HG03039 (cell line): ENCODE results near the gene FBXL16.

ENCODE experiments used
- ATAC-seq: cut with Tn5 transposase; IDR thresholded peaks from one replicate; pipeline ENCODE4 v1.9.1; 2021; ENCODE audit warnings: mild to moderate bottlenecking, moderate library complexity; ENCODE audit not compliant: unreplicated experiment

FBXL16 gene

DNA sequence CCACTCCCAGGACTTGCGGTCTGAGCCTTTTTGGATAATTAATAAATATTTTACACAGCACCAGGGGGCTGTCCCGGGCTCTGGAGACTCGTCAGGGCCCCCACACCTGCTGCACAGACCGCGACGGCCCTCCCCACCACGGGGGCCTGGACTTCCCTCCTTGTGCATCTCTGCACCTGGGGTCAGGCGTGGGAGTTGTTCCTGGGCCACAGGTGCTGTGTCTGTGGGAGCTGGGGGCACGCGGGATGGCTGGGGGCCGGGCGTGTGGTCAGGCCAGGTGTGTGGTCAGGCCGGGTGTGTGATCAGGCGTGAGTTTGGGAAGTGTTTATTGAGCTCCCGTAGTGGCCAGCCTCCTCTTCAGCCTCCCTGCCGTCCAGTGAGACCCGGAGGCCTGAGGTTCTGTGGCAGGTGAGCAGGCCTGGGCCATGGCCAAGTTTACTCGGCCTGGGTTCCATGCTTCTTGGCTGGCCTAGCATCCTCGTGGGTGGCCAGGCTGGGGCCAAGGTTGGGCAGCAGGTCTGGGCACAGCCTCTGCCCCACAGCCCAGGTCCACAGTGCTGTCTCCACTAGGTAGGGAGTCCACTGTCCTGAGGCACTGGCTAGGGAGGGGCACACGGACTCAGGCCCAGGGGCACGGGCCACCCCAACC is 27.3 kb downstream of the FBXL16 start:
- no peak for ATAC-seq

GRCh38 chr16:677316-678190 is 28.0 kb downstream of the FBXL16 start:
- ATAC-seq: no peak

DNA sequence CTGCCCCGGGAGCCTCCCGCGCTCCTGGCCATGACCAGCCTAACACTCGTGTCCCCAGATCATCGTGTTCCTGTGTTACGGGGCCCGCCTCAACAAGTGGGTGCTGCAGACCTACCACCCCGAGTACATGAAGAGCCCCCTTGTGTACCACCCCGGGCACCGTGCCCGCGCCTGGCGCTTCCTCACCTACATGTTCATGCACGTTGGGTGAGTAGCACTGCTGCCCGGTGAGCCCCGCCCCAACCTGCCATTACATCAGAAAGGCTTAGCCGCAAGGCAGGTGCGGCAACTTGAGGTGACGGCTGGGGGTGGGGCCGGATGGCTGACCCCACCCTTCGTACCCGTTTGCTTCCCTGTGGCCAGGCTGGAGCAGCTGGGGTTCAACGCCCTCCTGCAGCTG is 28.7 kb downstream of the FBXL16 start:
- no peak for ATAC-seq

DNA sequence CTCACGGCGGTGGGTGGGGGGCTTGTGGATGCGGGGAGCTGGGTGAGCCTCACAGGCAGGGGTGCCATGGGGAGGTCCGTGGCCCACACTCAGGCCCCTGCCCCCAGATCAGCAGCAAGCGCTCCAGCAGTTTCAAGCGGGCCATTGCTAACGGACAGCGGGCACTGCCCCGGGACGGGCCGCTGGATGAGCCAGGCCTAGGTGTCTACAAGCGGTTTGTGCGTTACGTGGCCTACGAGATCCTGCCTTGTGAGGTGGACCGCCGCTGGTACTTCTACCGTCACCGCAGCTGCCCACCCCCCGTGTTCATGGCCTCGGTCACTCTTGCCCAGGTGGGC is 29.1 kb downstream of the FBXL16 start:
- ATAC-seq: no peak

GRCh38 chr16:675884-676564 is 29.6 kb downstream of the FBXL16 start:
- no peak for ATAC-seq

GRCh38 chr16:674968-675883 is 30.4 kb downstream of the FBXL16 start, which contains the start of gene RHBDL1:
Gene RHBDL1, plus strand, starts transcription at chr16:675671. Its CDS starts 120 bp downstream, at chr16:675791.
- no peak for ATAC-seq

DNA sequence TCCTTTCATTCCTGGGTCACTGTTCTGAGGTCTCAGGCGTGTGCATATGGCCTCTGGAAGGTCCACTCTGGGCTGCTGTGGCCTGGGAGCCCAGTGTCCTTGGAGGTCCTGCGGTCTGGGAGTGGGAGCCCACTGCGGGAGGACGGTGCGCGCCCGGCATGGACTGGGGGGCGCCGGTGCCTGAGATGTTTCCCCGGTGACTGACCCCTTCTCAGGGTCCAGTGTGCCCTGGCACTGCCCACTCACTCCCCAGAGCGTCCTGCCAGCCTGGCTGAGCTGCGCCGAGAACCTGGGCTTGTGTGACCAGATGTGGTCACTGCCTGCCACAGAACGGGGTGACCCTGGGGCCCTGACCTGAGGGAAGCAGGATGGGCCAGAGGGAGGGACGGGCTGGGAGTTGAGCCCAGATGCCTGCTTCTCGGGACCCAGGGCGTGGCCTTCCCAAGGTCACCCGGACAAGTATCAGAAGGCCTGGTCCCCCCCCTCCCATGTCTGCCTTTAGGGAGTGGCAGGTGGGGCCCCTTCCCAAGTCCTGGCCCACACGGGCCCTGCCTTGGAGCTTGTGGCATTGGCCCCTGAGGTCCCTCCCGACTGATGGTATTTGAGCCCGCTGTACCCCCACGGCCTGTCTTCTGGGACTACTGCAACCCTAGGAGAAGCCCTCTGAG is 31.3 kb downstream of the FBXL16 start:
- ATAC-seq: no peak

DNA sequence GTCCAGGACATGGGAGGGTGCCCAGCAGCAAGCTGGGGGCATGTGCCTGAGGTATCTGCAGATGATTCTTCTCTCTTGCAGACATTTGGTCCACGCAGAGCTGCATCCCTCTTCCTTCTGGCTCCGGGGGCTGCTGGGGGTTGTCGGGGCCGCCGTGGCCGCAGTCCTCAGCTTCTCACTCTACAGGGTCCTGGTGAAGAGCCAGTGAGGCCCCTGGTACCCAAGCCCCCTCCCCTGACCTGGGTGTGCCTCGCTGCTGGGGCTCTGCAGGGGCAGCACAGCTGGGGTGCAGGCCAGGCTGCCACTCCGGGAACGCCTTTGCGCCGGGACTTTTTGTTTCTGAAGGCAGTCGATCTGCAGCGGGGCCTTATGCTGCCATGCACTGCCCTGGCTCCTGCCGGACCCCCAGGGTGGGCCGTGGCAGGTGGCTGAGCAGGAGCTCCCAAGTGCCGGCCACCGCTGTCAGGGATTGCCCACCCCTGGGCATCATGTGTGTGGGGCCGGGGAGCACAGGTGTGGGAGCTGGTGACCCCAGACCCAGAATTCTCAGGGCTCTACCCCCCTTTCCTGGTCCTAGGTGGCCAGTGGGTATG is 32.1 kb downstream of the FBXL16 start:
- no peak for ATAC-seq

DNA sequence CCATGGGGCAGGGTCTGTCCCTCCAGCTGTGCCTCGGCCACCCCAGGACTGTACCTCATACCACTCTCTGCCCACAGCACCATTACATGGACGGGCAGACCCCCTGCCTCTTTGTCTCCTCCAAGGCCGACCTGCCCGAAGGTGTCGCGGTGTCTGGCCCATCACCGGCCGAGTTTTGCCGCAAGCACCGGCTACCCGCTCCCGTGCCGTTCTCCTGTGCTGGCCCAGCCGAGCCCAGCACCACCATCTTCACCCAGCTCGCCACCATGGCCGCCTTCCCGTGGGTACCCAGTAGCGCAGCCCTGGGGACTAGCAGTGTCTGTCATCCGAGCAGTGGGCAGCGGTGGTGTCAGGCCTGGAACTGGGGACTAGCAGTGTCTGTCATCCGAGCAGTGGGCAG is 32.8 kb downstream of the FBXL16 start:
- no peak for ATAC-seq

- no peak for ATAC-seq
These were observed 33.2 kb downstream of the FBXL16 start for GRCh38 chr16:672371-672770.

DNA sequence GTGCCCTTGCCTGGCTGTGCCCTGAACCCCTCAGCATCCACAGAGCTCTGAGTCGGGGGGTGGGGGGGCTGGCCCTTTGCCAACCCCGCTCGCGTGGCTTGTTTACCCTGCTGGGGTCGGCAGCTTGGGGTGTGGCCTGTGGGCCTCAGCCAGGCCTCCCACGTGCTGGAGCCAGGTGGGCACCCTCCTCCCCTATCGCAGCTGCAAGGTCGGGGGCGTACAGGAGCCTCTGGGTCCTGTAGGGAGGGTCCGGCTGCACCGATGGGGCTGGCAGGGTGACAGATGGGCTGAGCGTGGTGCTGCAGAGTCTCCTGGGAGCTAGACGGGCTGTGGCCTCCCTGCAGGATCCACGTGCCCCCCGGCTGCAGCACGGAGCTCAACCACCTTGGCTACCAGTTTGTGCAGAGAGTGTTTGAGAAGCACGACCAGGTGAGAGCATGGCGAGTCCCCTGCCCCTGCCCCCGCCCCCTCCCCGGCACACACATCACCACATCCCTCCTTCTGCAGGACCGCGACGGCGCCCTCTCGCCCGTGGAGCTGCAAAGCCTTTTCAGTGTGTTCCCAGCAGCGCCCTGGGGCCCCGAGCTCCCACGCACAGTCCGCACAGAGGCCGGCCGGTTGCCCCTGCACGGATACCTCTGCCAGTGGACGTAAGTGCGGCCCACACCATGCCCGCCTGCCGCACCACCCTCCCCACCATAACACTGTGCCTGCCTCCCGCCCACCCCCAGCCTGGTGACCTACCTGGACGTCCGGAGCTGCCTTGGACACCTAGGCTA is 34.1 kb downstream of the FBXL16 start:
- no peak for ATAC-seq

- ATAC-seq: no peak
These were observed 34.9 kb downstream of the FBXL16 start for GRCh38 chr16:670485-671352.

- no peak for ATAC-seq
These were observed 35.9 kb downstream of the FBXL16 start for GRCh38 chr16:669666-670065.

- no peak for ATAC-seq
These were observed 37.0 kb downstream of the FBXL16 start for GRCh38 chr16:668519-669171.

GRCh38 chr16:667780-668518 is 37.7 kb downstream of the FBXL16 start, which contains the start of gene RHOT2:
Gene RHOT2, plus strand, starts transcription at chr16:668132. Its CDS starts 68 bp downstream, at chr16:668200.
- peak; percentile 74 for ATAC-seq

DNA sequence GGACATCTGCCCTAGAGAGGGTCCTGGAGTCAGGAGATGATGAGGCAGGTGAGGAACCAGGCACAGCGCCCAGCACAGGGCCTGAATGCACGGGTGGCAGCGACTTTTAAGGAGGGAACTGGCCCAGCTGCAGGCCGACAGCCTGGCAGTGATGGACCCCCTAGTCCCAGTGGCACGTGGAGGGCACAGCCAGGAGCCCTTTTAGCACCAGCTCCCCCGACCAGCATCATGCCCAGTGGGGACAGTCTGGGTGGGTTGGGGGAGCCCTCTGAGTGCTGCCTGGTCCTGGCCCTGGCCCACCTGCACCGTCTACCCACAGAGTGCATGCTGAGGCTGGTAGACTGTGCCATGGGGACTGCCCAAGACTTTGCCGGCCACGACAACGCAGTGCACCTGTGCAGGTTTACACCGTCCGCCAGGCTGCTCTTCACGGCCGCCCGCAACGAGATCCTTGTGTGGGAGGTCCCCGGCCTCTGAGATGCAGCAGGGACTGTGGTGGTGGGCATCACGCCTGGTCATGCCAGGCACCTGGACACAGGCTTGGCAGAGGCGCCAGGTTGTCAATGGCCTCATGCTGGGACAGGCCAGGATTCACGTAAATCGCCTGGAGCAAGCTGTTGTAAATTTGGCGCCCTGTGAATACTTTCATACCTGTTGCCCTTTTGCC is 38.4 kb downstream of the FBXL16 start:
- no peak for ATAC-seq
